Body of pancreas (tissue), 4 donors: Measurements from ENCODE around the gene LAD1. TPM values are rescaled to one million over a fixed set of nuclear protein-coding genes. Genes with fewer than 3 reads are reported as not detected.

Experiments used
- ATAC-seq: fragments of 150-250 bp; one replicate; pipeline ENCODE4 v1.9.1; 2016
- DNase-seq, 4 donors: peaks; one replicate each; pipeline ENCODE4 v3.0.0-alpha.2; 2019
- H3K27ac ChIP-seq, 4 donors: fragments of 200-600 bp; sonication (generic); 1 replicate in 3 of 4; 2 replicates in 1 of 4; pipeline versions ENCODE4 v1.5.1 to v1.6.1; 2016 to 2019; ENCODE audit warnings: mild to moderate bottlenecking in 1 of 4, mixed read lengths in 1 of 4, moderate library complexity in 1 of 4
- H3K27me3 ChIP-seq, 2 donors: fragments of 200-600 bp; sonication (generic); one replicate each; pipeline ENCODE4 v1.6.0; 2016; ENCODE audit warnings: mild to moderate bottlenecking in 1 of 2
- H3K36me3 ChIP-seq, 2 donors: fragments of 200-600 bp; sonication (generic); replicated peaks in 1 of 2; 2 replicates each; pipeline ENCODE4 v1.5.1; 2016; ENCODE audit warnings: low read depth in 2 of 2; ENCODE audit not compliant: insufficient read depth in 1 of 2
- H3K4me1 ChIP-seq: fragments of 200-600 bp; sonication (generic); one replicate; pipeline ENCODE4 v1.6.0; 2016
- H3K4me3 ChIP-seq, 2 donors: fragments of 200-600 bp; sonication (generic); 1 replicate in 1 of 2; 2 replicates in 1 of 2; pipeline ENCODE4 v1.5.1; 2016 to 2019
- H3K9me3 ChIP-seq, 3 donors: fragments of 200-600 bp; sonication (generic); 1 replicate in 2 of 3; 2 replicates in 1 of 3; pipeline ENCODE4 v1.5.1; 2016
- POLR2A ChIP-seq, 3 donors: fragments of 450-650 bp; IDR thresholded peaks; one replicate each; pipeline ENCODE4 v1.6.1; 2016; ENCODE audit warnings: antibody characterized with exemption in 3 of 3, mild to moderate bottlenecking in 2 of 3
- WGBS, 2 donors: methylation state at CpG; one replicate each; pipeline ENCODE4 v1.1.5; 2017; 5-methylcytosine and 5-hydroxymethylcytosine counted together
- intact Hi-C: fragments of 100-400 bp; cut with DNase I; formaldehyde crosslinking; loops from one replicate; pipeline ENCODE4 v1.15.1; 2023
- total RNA-seq, 2 donors: library from RNA; depleted of rRNA; stranded (reverse); fragments of >200 nt; gene quantifications; one replicate each; pipeline ENCODE4 v1.1.0, GENCODE V29; 2016
- TF ChIP-seq, protein P1 (sequence below), 7 experiments: fragments of 450-650 bp in 4 of 7; fragments of 200-600 bp in 3 of 7; sonication (generic) in 3 of 7; IDR thresholded peaks; one replicate each; pipeline ENCODE4 v1.5.1; 2016 to 2019; ENCODE audit warnings: antibody characterized with exemption in 7 of 7

Gene LAD1
- total RNA-seq, 2 donors from 2014 or later: 46.1 to 54.7 TPM

DNA sequence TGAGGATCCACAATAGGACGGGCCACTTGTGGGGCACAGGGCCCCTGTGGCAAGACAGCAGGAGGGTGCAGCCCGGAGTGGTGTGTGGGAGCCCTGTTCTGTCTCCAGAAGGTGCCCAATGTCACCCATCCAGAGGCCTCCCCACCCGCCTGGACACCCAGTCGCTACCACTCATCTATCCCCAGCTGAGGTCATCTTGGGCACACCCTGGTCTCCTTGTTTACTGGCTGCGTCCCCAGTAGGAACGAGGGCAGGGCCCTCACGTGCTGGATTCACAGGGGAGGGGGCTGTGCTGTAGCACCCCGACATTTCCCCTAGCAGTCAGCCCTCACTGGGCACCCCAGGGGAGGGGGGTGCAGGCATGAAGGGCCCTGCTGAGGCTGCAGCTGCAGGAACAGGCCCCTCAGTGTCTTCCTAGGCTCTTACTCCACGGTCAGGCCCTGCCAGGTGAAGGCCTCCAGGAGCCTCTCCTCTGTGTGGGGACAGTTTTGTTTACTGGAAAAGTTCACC, 19.3 kb downstream of the LAD1 start:
- ATAC-seq (no peak), DNase-seq (no peak)
- 66 to 71% methylated on average over 9 of the region's 9 CpGs for WGBS, 2 donors
- H3K9me3 ChIP-seq: no peaks in the 10 kb centered on the region
- H3K4me1 ChIP-seq: peaks cover 9% of the 10 kb centered on the region
- TF ChIP-seq, protein P1, sequence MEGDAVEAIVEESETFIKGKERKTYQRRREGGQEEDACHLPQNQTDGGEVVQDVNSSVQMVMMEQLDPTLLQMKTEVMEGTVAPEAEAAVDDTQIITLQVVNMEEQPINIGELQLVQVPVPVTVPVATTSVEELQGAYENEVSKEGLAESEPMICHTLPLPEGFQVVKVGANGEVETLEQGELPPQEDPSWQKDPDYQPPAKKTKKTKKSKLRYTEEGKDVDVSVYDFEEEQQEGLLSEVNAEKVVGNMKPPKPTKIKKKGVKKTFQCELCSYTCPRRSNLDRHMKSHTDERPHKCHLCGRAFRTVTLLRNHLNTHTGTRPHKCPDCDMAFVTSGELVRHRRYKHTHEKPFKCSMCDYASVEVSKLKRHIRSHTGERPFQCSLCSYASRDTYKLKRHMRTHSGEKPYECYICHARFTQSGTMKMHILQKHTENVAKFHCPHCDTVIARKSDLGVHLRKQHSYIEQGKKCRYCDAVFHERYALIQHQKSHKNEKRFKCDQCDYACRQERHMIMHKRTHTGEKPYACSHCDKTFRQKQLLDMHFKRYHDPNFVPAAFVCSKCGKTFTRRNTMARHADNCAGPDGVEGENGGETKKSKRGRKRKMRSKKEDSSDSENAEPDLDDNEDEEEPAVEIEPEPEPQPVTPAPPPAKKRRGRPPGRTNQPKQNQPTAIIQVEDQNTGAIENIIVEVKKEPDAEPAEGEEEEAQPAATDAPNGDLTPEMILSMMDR (IDR thresholded peaks at IDR 0.05): no peak
- TF ChIP-seq POLR2A (IDR thresholded peaks at IDR 0.05): no peak
- no peaks in the 10 kb centered on the region for H3K27me3 ChIP-seq
- intact Hi-C loops: loop anchor here (5.0 kb wide), 1 partner anchor 33 kb away; no protein-coding TSS in a partner anchor
- no peak overlapping the region for H3K27ac ChIP-seq
- no peak overlapping the region for H3K4me3 ChIP-seq
- H3K36me3 ChIP-seq: no peaks in the 10 kb centered on the region

DNA sequence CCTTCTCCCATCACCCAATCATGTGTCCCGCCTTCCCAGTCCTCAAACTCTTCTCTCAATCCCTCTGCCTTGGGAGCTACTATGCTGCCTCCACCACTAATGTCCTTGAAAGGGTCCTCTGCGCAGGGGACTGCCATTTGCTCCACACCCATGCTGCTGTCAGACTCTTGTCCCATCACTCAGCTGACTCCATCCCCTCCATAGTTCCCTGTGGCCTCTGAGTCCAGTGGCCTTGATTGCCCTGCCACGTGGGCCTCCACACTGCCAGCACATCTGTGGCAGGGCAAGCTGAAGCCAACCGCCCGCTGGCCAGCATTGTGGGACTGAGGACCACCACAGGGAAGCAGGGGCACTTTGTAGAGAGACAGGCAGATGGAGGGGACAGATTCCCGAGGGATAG, 20.3 kb downstream of the LAD1 start:
- 51 to 54% methylated on average over 3 to 6 of the region's 6 CpGs for WGBS, 2 donors
- intact Hi-C loops: loop anchor here (5.0 kb wide), 1 partner anchor 33 kb away; no protein-coding TSS in a partner anchor
- Histone ChIP-seq H3K4me1 (peaks cover 17% of the 10 kb centered on the region), H3K27ac (no peak overlapping the region), H3K9me3 (no peaks in the 10 kb centered on the region), H3K27me3 (no peaks in the 10 kb centered on the region), H3K4me3 (no peak overlapping the region), H3K36me3 (no peaks in the 10 kb centered on the region)
- no peak for DNase-seq
- TF ChIP-seq, protein P1 (IDR thresholded peaks at IDR 0.05): no peak
- no peak for TF ChIP-seq POLR2A (IDR thresholded peaks at IDR 0.05)
- no peak for ATAC-seq

- DNase-seq (no peak), ATAC-seq (no peak)
- H3K27me3 ChIP-seq: no peaks in the 10 kb centered on the region
- intact Hi-C loops: loop anchor here (5.0 kb wide), 1 partner anchor 35 kb away; no protein-coding TSS in a partner anchor
- H3K9me3 ChIP-seq: no peaks in the 10 kb centered on the region
- TF ChIP-seq, protein P1 (IDR thresholded peaks at IDR 0.05): no peak
- no peak for TF ChIP-seq POLR2A (IDR thresholded peaks at IDR 0.05)
- WGBS, 2 donors: 60 to 66% methylated on average over 8 to 9 of the region's 9 CpGs
- no peak within 1 kb of the TSS for H3K27ac ChIP-seq
- H3K4me1 ChIP-seq: peaks cover 17% of the 10 kb centered on the region
- no peak within 1 kb of the TSS for H3K4me3 ChIP-seq
- H3K36me3 ChIP-seq: no peaks in the 10 kb centered on the region
These were observed 21.5 kb downstream of the LAD1 start, which contains the start of gene TNNT2 for GRCh38 chr1:201377611-201378092. Gene TNNT2, minus strand, starts transcription at chr1:201377680. Its CDS starts 4,426 bp downstream, at chr1:201373254.

DNA sequence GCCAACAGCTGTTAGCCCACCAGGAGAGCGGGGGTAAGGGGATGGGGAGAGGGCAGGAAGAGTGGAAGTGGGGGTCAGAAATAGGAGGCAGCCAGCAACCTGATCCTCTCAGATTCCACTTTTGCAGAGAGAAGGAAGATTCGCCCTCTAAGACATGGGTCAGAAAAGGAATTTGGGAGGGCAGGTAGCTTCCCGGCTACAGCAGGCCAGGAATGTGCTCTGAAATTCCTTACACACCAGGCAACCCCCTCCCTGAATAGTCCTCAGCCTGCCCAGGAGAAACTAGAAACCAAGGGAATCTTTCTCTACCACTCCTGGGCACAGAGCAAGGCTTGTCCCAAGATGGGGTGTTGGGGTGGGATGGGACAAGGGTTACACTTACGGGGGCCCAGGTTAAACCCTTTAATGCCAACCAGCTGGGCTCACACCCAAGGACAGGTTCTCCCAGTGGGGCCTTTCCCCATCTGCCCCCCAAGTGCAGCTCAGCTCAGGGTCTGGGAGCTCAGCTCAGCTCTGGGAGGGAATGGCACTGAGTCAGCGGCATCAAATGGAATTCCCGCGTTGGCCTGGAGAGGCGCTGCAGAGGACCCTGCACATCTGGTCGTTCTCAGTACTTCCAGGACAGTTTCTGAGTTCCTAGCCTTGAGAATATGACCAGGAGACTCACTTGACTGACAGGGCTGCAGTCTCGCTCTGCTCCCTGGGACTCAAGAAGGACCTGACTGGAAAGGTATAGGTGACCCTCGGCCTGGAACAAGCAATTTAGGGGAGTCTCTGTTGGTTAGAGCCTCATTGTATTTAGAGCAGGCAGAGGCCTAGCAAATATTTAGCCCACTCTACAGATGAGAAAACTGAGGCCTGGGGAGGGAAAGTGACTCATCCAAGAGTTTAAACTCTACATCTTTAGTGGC, 22.4 kb downstream of the LAD1 start:
- TF ChIP-seq, protein P1 (IDR thresholded peaks at IDR 0.05): peak in 6 of 7 experiments; percentile 31 to 57 (median 50)
- no peak for TF ChIP-seq POLR2A (IDR thresholded peaks at IDR 0.05)
- no peaks in the 10 kb centered on the region for H3K9me3 ChIP-seq
- intact Hi-C loops: loop anchor here (5.0 kb wide), 1 partner anchor 36 kb away; no protein-coding TSS in a partner anchor
- peaks cover 17% of the 10 kb centered on the region for H3K4me1 ChIP-seq
- no peaks in the 10 kb centered on the region for H3K36me3 ChIP-seq
- DNase-seq (peak; percentile 37 to 54 (median 48)), ATAC-seq (peak; percentile 57)
- H3K4me3 ChIP-seq: no peak overlapping the region
- no peak overlapping the region for H3K27ac ChIP-seq
- H3K27me3 ChIP-seq: no peaks in the 10 kb centered on the region
- 28 to 38% methylated on average over 10 to 11 of the region's 11 CpGs for WGBS, 2 donors
